22Rv1 (cell line): Measurements from ENCODE around the gene ZNF385B.

ENCODE experiments used
- ZFX ChIP-seq: fragments of 450-650 bp; IDR thresholded peaks from 2 replicates; pipeline ENCODE4 v1.6.1; 2017; ENCODE audit warnings: antibody characterized with exemption, borderline replicate concordance
- TF ChIP-seq, protein P1 (sequence below): fragments of 450-650 bp; IDR thresholded peaks from 2 replicates; pipeline ENCODE4 v1.5.1; 2017; ENCODE audit warnings: mild to moderate bottlenecking

DNA sequence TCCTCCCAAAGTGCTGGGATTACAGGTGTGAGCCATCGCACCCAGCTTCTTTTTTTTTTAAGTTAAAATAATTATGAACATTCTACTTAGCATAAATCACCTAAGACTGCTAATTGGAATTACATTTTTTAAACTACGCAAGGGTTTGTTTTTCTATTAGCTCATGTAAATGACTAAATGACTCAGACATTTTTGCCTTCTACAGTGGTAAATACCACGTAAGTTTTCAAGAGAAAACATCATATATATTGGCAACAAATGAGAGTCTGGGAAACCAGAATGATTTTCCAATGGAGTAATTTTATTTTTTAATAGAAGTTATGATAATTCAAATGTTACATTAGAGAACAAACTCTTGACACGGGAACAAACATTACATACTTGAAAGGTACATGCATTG lies 259.0 kb downstream of the ZNF385B start:
- TF ChIP-seq, protein P1, sequence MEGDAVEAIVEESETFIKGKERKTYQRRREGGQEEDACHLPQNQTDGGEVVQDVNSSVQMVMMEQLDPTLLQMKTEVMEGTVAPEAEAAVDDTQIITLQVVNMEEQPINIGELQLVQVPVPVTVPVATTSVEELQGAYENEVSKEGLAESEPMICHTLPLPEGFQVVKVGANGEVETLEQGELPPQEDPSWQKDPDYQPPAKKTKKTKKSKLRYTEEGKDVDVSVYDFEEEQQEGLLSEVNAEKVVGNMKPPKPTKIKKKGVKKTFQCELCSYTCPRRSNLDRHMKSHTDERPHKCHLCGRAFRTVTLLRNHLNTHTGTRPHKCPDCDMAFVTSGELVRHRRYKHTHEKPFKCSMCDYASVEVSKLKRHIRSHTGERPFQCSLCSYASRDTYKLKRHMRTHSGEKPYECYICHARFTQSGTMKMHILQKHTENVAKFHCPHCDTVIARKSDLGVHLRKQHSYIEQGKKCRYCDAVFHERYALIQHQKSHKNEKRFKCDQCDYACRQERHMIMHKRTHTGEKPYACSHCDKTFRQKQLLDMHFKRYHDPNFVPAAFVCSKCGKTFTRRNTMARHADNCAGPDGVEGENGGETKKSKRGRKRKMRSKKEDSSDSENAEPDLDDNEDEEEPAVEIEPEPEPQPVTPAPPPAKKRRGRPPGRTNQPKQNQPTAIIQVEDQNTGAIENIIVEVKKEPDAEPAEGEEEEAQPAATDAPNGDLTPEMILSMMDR: no peak
- TF ChIP-seq ZFX: no peak
